GM11168 (cell line): Measurements from ENCODE around the gene ZNF862.

Source experiments
- in situ Hi-C: fragments of 300-500 bp; cut with MboI; formaldehyde crosslinking; loops from one replicate; pipeline ENCODE4 v1.12.0; 2022; ENCODE audit warnings: low sequenced_read_pairs; ENCODE audit not compliant: unreplicated experiment

ZNF862 gene

GRCh38 chr7:149838224-149838991, at the start of gene ZNF862:
Gene ZNF862, plus strand, starts transcription at chr7:149838375. Its CDS starts 237 bp downstream, at chr7:149838612.
- in situ Hi-C loops = no loop called here

- in situ Hi-C loops = no loop called here
Measured at GRCh38 chr7:149789101-149789500, 49.1 kb upstream of the ZNF862 start.

GRCh38 chr7:149790146-149790548, 48.0 kb upstream of the ZNF862 start:
- in situ Hi-C loops = no loop called here

GRCh38 chr7:149790754-149791360, 47.3 kb upstream of the ZNF862 start:
- in situ Hi-C loops = no loop called here

GRCh38 chr7:149791411-149792219, 46.6 kb upstream of the ZNF862 start:
- in situ Hi-C loops = no loop called here

- in situ Hi-C loops = no loop called here
Measured at GRCh38 chr7:149792220-149792595, 46.0 kb upstream of the ZNF862 start.

GRCh38 chr7:149793261-149793660, 44.9 kb upstream of the ZNF862 start:
- in situ Hi-C loops = no loop called here

GRCh38 chr7:149794661-149795060, 43.5 kb upstream of the ZNF862 start:
- in situ Hi-C loops = no loop called here

GRCh38 chr7:149795126-149795525, 43.0 kb upstream of the ZNF862 start:
- in situ Hi-C loops = no loop called here

GRCh38 chr7:149796287-149796860, 41.8 kb upstream of the ZNF862 start:
- in situ Hi-C loops = no loop called here

- in situ Hi-C loops = no loop called here
Measured at GRCh38 chr7:149797771-149798170, 40.4 kb upstream of the ZNF862 start.

- in situ Hi-C loops = no loop called here
Measured at GRCh38 chr7:149799397-149800168, 38.6 kb upstream of the ZNF862 start.

GRCh38 chr7:149800169-149800555, 38.0 kb upstream of the ZNF862 start:
- in situ Hi-C loops = no loop called here

GRCh38 chr7:149801002-149801566, 37.1 kb upstream of the ZNF862 start:
- in situ Hi-C loops = no loop called here

- in situ Hi-C loops = no loop called here
Measured at GRCh38 chr7:149801816-149802215, 36.4 kb upstream of the ZNF862 start.

GRCh38 chr7:149802966-149803365, 35.2 kb upstream of the ZNF862 start:
- in situ Hi-C loops = no loop called here

- in situ Hi-C loops = no loop called here
Measured at GRCh38 chr7:149803551-149804074, 34.6 kb upstream of the ZNF862 start.

GRCh38 chr7:149804106-149804505, 34.1 kb upstream of the ZNF862 start:
- in situ Hi-C loops = no loop called here

- in situ Hi-C loops = no loop called here
Measured at GRCh38 chr7:149806726-149807125, 31.4 kb upstream of the ZNF862 start.
